Upper lobe of left lung (tissue), 4 donors: ENCODE measurements around the gene PAK5.

Source experiments
- CTCF ChIP-seq, 6 experiments: fragments of 450-650 bp in 4 of 6; fragments of 200-600 bp in 2 of 6; sonication (generic) in 2 of 6; IDR thresholded peaks; one replicate each; pipeline ENCODE4 v1.5.1; 2016 to 2019; ENCODE audit warnings: antibody characterized with exemption in 6 of 6
- EP300 ChIP-seq, 4 donors: sonication (generic); formaldehyde crosslinking; IDR thresholded peaks; one replicate each; pipeline ENCODE4 v1.5.1; 2017; ENCODE audit warnings: antibody characterized with exemption in 4 of 4, control low read depth in 2 of 4
- POLR2A ChIP-seq, 4 donors: fragments of 450-650 bp; IDR thresholded peaks; one replicate each; pipeline ENCODE4 v1.5.1; 2016 to 2017; ENCODE audit warnings: antibody characterized with exemption in 4 of 4, mild to moderate bottlenecking in 2 of 4
- POLR2AphosphoS5 ChIP-seq, 2 donors: sonication (generic); formaldehyde crosslinking; IDR thresholded peaks; one replicate each; pipeline ENCODE4 v1.5.1; 2017; ENCODE audit warnings: antibody characterized with exemption in 2 of 2

- TF ChIP-seq CTCF (IDR thresholded peaks at IDR 0.05) (no peak), POLR2A (IDR thresholded peaks at IDR 0.05) (no peak), EP300 (IDR thresholded peaks at IDR 0.05) (no peak), POLR2AphosphoS5 (IDR thresholded peaks at IDR 0.05) (no peak)
Observed at GRCh38 chr20:9515214-9515585, 323.7 kb downstream of the PAK5 start.
